ENCODE data around the gene AMH.
A peak's percentile ranks its signal among the peaks of the same experiment; 100 is the strongest.

AMH gene

GRCh38 chr19:2244125-2244411 lies 5.1 kb upstream of the AMH start:
- TF ChIP-seq ZBTB48 (tag by site-specific recombination; IDR thresholded peaks at IDR 0.05) (no peak), HIC1 (tag by site-specific recombination; IDR thresholded peaks at IDR 0.05) (peak; percentile 43; the same call in 1 of the 2 replicates)
- Histone ChIP-seq H3K27ac (ENCODE audit: extremely low read depth, low read depth, low read length) (no peak overlapping the region), H3K36me3 (ENCODE audit: control insufficient read depth in 2 of 2, insufficient read depth in 1 of 2, low read length in 2 of 2) (peaks cover 10 to 86% of the 10 kb centered on the region in 2 experiments), H3K9me3 (ENCODE audit: control insufficient read depth, insufficient read depth, low read depth, low read length) (no peaks in the 10 kb centered on the region), H3K4me3 (ENCODE audit: low read depth, low read length) (no peak overlapping the region), H3K4me1 (ENCODE audit: control insufficient read depth, insufficient read depth, low read length) (peaks cover 4% of the 10 kb centered on the region; the same call in 1 of the 2 replicates)
- CTCF ChIA-PET = interaction anchor here (0.6 to 1.0 kb wide), 2 partner anchors 17 to 454 kb away, joined by 3 to 4 read pairs; no protein-coding TSS in a partner anchor
- POLR2A ChIA-PET = interaction anchor here (1.0 kb wide), 1 partner anchor 17 kb away, joined by 4 read pairs; no protein-coding TSS in a partner anchor

GRCh38 chr19:2244486-2244885 lies 4.6 kb upstream of the AMH start:
- Histone ChIP-seq H3K27ac (ENCODE audit: extremely low read depth, low read depth, low read length) (no peak overlapping the region), H3K9me3 (ENCODE audit: control insufficient read depth, insufficient read depth, low read depth, low read length) (no peaks in the 10 kb centered on the region), H3K36me3 (ENCODE audit: control insufficient read depth in 2 of 2, insufficient read depth in 1 of 2, low read length in 2 of 2) (peaks cover 10 to 89% of the 10 kb centered on the region in 2 experiments), H3K4me3 (ENCODE audit: low read depth, low read length) (no peak overlapping the region), H3K4me1 (ENCODE audit: control insufficient read depth, insufficient read depth, low read length) (peaks cover 3% of the 10 kb centered on the region; the same call in 1 of the 2 replicates)
- ChIA-PET CTCF (interaction anchor here (0.6 to 1.4 kb wide), 4 partner anchors 17 to 453 kb away, joined by 3 to 4 read pairs (median 3); no protein-coding TSS in a partner anchor), POLR2A (interaction anchor here (1.0 kb wide), 1 partner anchor 16 kb away, joined by 4 read pairs; no protein-coding TSS in a partner anchor)
- TF ChIP-seq YY2 (tag by site-specific recombination; IDR thresholded peaks at IDR 0.05) (no peak), OSR2 (tag by site-specific recombination; IDR thresholded peaks at IDR 0.05) (no peak), BCL11B (tag by site-specific recombination; IDR thresholded peaks at IDR 0.05; ENCODE audit: low read depth) (no peak), ZNF610 (tag by site-specific recombination; IDR thresholded peaks at IDR 0.05; ENCODE audit: borderline replicate concordance) (no peak), YY1 (tag by site-specific recombination; IDR thresholded peaks at IDR 0.05) (no peak), ZBTB6 (tag by site-specific recombination; IDR thresholded peaks at IDR 0.05) (peak; percentile 79; the same call in 1 of the 2 replicates)

- TF ChIP-seq ZNF391 (tag by site-specific recombination; IDR thresholded peaks at IDR 0.05; ENCODE audit: borderline replicate concordance, low read depth) = no peak
- TF ChIP-seq ZBTB21 (tag by site-specific recombination; IDR thresholded peaks at IDR 0.05) = no peak
- TF ChIP-seq ZNF16 (tag by site-specific recombination; IDR thresholded peaks at IDR 0.05; ENCODE audit: low read depth) = no peak
- TF ChIP-seq SALL2 (tag by site-specific recombination; IDR thresholded peaks at IDR 0.05; ENCODE audit: borderline replicate concordance) = no peak
- no peak for TF ChIP-seq ZNF214 (tag by site-specific recombination; IDR thresholded peaks at IDR 0.05; ENCODE audit: borderline replicate concordance)
- no peak for TF ChIP-seq ATF2 (tag by site-specific recombination; IDR thresholded peaks at IDR 0.05; ENCODE audit: low read depth)
- TF ChIP-seq ZNF791 (tag by site-specific recombination; IDR thresholded peaks at IDR 0.05) = no peak
- TF ChIP-seq ZNF585B (tag by site-specific recombination; IDR thresholded peaks at IDR 0.05) = no peak
- TF ChIP-seq PRDM1 (tag by site-specific recombination; IDR thresholded peaks at IDR 0.05) = no peak
- no peak for TF ChIP-seq ZBTB7A (tag by site-specific recombination; IDR thresholded peaks at IDR 0.05; ENCODE audit: low read depth)
- TF ChIP-seq ZNF561 (tag by site-specific recombination; IDR thresholded peaks at IDR 0.05; ENCODE audit: borderline replicate concordance) = no peak
- TF ChIP-seq ZNF169 (tag by site-specific recombination; IDR thresholded peaks at IDR 0.05) = no peak
- TF ChIP-seq TSHZ1 (tag by site-specific recombination; IDR thresholded peaks at IDR 0.05; ENCODE audit: borderline replicate concordance) = no peak
- no peak for TF ChIP-seq ZNF26 (tag by site-specific recombination; IDR thresholded peaks at IDR 0.05)
- CTCF ChIA-PET = interaction anchor here (0.6 to 1.4 kb wide), 3 partner anchors 89 to 143 kb away, joined by 3 read pairs; no protein-coding TSS in a partner anchor
- POLR2A ChIA-PET = interaction anchor here (0.5 to 1.0 kb wide), 2 partner anchors 15 to 303 kb away, joined by 4 to 6 read pairs; no protein-coding TSS in a partner anchor
- Histone ChIP-seq H3K9me3 (ENCODE audit: control insufficient read depth, insufficient read depth, low read depth, low read length) (no peaks in the 10 kb centered on the region), H3K36me3 (ENCODE audit: control insufficient read depth in 2 of 2, insufficient read depth in 1 of 2, low read length in 2 of 2) (peaks cover 10 to 87% of the 10 kb centered on the region in 2 experiments), H3K4me3 (ENCODE audit: low read depth, low read length) (no peak overlapping the region), H3K27ac (ENCODE audit: extremely low read depth, low read depth, low read length) (no peak overlapping the region), H3K4me1 (ENCODE audit: control insufficient read depth, insufficient read depth, low read length) (no peaks in the 10 kb centered on the region)
Observed at GRCh38 chr19:2245273-2245672, 3.9 kb upstream of the AMH start.

Measured in HEK293 (cell line).